Stimulated activated CD4-positive, alpha-beta T cell treated with anti-CD3 and anti-CD28 coated beads, Interleukin-1b, Interleukin-23, amount 100 ng/mL, for 24 hours (primary cell): Measurements from ENCODE around the gene ARID5A.
"Not testable (repeated sequence)": the region's sequence is repeated elsewhere in the genome, so short reads cannot be mapped to it uniquely, and the experiment has no call there.

Source experiments
- DNase-seq, 4 experiments: peaks; one replicate each; pipeline ENCODE4 v3.0.0-alpha.2; 2020; ENCODE audit warnings: low read depth in 4 of 4, low spot score in 1 of 4

Gene ARID5A

DNA sequence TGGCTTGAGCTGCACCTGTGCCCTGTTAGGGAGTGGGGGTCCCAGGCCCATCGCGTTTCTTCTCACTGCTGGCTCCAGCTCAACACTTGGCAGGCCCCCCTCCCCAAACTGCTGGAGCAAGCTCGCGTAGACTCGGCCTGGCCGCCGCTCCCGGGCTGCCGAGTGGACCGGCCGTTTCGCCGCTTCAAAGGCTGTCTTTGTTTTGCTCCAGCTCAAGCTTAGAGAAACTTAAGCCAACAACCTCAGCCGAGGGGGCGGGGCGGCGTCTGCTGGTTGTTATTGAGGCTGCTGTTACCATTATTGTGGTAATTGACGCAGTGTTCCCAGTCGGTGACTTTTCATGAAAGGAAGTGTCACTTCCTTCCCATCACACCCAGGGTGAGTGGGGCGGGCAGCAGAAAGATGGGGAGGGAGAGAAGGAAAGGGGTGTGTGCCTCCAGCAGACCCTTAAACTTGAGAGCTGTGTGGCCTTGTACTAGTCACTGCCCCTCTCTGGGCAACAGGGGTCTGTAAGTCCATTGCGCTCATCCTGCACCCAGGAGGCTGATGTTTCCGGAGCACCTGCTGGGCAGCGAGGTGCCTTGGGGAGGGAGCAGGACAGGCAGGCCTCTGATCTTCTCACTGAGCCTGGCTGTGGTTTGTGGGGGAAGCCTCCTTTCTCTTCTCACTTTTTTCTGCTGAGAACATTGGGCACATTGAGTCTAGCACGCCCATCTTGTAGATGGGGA is 2.1 kb downstream of the ARID5A start:
- DNase-seq: peak; percentile 73 to 92 (median 76)

DNA sequence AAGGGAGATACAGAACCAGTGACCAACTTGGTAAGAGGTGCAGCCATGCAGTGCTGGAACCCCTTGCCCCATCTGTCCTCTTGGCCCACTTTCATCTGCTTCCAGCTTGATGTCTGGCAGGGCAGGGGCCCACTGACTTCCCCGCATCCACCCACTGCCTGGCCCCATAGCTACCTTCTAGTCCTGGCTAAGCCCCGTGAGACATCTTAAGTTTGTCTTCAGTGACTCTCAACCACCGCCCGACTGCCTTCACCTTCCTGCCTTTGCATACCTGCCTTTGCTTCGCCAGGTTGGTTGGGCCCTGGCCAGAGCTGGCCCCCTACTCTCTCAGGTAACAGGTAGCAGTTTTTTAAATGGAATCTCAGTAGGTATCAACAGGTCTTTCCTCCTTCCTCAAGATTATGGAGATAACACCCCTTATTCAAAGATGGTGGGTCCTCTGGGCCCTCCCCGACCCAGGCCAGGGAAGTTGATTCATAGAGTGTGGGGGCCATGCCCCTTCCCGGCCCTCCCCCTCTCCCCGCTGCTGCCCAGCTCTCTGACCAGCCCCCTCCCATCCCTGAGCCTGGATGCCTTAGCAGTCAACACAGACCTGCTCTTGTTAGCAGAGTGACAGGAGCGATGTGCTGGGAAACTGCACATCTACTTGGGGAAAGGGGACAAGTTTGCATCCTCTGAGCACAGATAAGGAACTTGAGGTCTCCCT is 2.8 kb downstream of the ARID5A start:
- DNase-seq: no peak

GRCh38 chr2:96540136-96540535 is 3.6 kb downstream of the ARID5A start:
- DNase-seq: no peak

- no peak for DNase-seq
Measured at GRCh38 chr2:96541398-96542152, 5.0 kb downstream of the ARID5A start.

- no peak for DNase-seq
Measured at GRCh38 chr2:96542357-96542977, 5.9 kb downstream of the ARID5A start.

GRCh38 chr2:96546321-96546720 is 9.8 kb downstream of the ARID5A start:
- DNase-seq: no peak

GRCh38 chr2:96546797-96547196 is 10.2 kb downstream of the ARID5A start:
- no peak for DNase-seq

GRCh38 chr2:96547203-96547641 is 10.7 kb downstream of the ARID5A start:
- DNase-seq: no peak

GRCh38 chr2:96547731-96548171 is 11.2 kb downstream of the ARID5A start:
- DNase-seq: no peak

GRCh38 chr2:96548558-96549465 is 12.3 kb downstream of the ARID5A start:
- no peak for DNase-seq

GRCh38 chr2:96549466-96549785 is 12.9 kb downstream of the ARID5A start:
- DNase-seq: no peak

- no peak for DNase-seq
Measured at GRCh38 chr2:96549967-96550786, 13.6 kb downstream of the ARID5A start.

DNA sequence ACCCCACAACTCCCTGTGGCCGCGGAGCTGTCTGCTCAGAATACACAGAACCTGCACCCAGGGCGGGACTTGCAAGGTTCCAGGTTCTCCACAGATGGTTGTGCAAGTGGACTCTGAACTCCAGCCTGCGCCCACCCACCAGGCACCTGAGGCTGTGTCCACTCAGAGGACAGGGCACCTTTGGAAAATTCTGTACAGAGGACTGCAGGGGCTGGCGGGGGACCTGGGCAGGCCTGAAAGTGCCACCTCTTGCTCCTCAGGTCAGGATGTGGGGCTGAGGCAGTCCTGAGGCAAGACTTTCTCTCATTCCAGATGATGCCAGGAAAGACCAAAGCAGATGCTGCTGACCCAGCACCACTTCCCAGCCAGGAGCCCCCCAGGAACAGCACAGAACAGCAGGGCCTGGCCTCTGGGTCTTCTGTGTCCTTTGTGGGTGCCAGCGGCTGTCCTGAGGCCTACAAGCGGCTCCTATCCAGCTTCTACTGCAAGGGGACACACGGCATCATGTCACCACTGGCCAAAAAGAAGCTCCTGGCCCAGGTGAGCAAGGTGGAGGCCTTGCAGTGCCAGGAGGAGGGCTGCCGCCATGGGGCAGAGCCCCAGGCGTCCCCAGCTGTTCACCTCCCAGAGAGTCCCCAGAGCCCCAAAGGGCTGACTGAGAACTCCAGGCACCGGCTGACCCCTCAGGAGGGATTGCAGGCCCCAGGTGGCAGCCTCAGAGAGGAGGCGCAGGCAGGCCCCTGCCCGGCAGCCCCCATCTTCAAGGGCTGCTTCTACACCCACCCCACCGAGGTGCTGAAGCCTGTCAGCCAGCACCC is 14.4 kb downstream of the ARID5A start:
- no peak for DNase-seq

- no peak for DNase-seq
Measured at GRCh38 chr2:96551605-96552314, 15.2 kb downstream of the ARID5A start.

DNA sequence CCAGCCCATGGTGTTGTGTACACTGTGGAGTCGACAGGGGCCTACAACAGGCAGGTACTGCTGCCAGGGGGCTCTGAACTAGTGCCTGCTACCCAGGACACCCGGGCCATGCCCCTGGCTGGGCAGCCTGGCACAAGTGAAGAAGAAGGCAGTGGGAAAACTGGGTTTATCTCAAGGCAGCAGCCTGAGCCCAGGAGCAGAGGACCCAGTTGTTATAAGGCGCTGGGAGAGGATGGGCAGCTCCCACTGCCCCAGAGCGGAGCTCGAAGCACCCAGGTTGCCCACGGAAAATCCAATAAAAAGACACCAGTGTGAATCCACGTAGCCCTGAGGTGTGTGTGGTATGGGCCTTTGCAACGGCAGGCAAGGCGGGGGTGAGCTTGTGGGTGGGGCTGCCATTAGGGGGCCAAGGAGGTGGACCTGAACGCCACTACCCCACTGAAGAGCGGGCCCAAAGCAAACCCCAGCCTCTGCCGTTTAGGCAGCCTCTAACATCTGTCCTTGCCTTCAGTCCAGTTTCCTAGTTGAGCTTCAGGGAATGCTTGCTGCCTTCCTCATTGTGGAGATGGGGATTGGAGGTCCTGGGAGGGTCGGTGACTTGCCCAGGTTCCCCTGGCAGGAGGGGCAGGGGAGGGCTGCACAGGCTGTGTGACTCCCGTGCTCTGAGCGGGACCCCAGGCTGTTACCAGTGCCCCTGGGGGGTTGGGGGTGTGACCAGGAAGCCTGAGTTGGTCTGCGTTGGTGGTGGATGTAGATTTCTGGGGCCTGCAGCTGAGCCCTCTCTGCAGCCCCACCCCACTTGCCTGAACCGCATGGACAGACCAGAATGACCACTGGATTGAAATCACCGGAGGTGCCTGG is 16.0 kb downstream of the ARID5A start:
- DNase-seq: no peak

GRCh38 chr2:96553176-96553956 is 16.8 kb downstream of the ARID5A start:
- no peak for DNase-seq

DNA sequence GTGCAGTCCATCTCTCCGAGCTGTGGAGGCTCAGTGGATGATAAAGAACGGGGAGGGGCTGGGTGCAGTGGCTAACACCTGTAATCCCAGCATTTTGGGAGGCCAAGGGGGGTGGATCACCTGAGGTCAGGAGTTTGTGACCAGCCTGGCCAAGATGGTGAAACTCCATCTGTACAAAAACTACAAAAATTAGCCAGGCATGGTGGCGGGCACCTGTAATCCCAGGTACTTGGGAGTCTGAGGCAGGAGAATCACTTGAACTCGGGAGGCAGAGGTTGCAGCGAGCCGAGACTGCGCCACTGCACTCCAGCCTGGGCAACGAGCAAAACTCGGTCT is 17.4 kb downstream of the ARID5A start:
- not testable (repeated sequence) for DNase-seq
